Panc1 (cell line): ENCODE results near the gene PPM1K.

Experiments used
- CTCF ChIP-seq: fragments of 450-650 bp; IDR thresholded peaks from 2 replicates; pipeline ENCODE4 v1.5.1; 2017; ENCODE audit warnings: mild to moderate bottlenecking
- SIN3A ChIP-seq: IDR thresholded peaks from 2 replicates; pipeline ENCODE4 v1.6.1; 2012; ENCODE audit warnings: low read depth, mild to moderate bottlenecking, low read length, moderate library complexity, borderline replicate concordance; ENCODE audit not compliant: insufficient read depth

DNA sequence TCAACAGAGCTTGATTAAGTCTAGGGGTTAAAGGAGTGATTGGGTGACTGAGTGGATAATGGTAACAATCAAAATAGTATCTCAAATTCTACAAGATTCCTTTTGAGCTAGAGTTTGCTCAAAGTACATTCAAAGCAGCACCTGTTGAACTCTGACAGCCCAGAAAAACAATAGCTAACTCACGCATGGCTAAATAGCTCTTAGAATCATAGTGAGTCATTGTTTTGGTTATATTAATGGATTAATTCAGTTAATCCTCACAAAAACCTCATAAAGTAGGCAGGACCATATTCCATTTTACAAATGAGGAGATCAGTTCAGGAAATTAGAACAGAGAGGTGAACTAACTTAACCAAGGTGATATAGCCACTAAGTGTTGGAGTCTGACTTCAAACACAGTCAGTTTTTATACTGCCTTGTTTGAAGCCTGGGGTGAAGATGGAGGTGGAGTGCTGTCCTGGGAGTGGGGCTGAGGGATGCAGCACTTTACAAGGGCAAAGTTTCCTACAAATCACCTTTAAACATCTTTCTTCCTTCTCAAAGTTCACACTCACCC is 35.9 kb upstream of the PPM1K start:
- TF ChIP-seq SIN3A: no peak
- no peak for TF ChIP-seq CTCF
